Endothelial cell of umbilical vein (primary cell): ENCODE results near the gene ERBB4.

Source experiments
- EZH2 ChIP-seq: IDR thresholded peaks from 2 replicates; pipeline ENCODE4 v1.6.1; 2012; ENCODE audit warnings: borderline replicate concordance, low read depth, mild to moderate bottlenecking, moderate library complexity, low read length, inconsistent platforms; ENCODE audit not compliant: severe bottlenecking
- GATA2 ChIP-seq: IDR thresholded peaks from 2 replicates; pipeline ENCODE4 v1.7.0; 2011; ENCODE audit warnings: low read depth, mild to moderate bottlenecking, moderate library complexity, mixed read lengths, low read length; ENCODE audit not compliant: insufficient read length, insufficient read depth
- MYC ChIP-seq: IDR thresholded peaks from one replicate; pipeline ENCODE4 v1.6.1; 2011; ENCODE audit warnings: mild to moderate bottlenecking, low read depth, low read length
- POLR2A ChIP-seq: IDR thresholded peaks from 2 replicates; pipeline ENCODE4 v1.6.1; 2012; ENCODE audit warnings: low read depth, mild to moderate bottlenecking, control low read depth, low read length
- POLR2AphosphoS5 ChIP-seq: IDR thresholded peaks from 2 replicates; pipeline ENCODE4 v1.6.1; 2012; ENCODE audit warnings: low read depth, mild to moderate bottlenecking, control low read depth, low read length, moderate library complexity; ENCODE audit not compliant: insufficient read depth
- TF ChIP-seq, protein P1 (sequence below), 2 donors: IDR thresholded peaks; 1 replicate in 1 of 2; 2 replicates in 1 of 2; pipeline ENCODE4 v1.5.1; 2011; ENCODE audit warnings: low read length in 2 of 2, mild to moderate bottlenecking in 2 of 2, moderate library complexity in 2 of 2, control low read depth in 1 of 2, inconsistent platforms in 1 of 2, low read depth in 1 of 2; ENCODE audit not compliant: insufficient read depth in 1 of 2; ENCODE audit errors: extremely low read depth in 1 of 2
- TF ChIP-seq, protein P2 (sequence below): IDR thresholded peaks from 2 replicates; pipeline ENCODE4 v1.6.1; 2011; ENCODE audit not compliant: insufficient read depth, insufficient read length

DNA sequence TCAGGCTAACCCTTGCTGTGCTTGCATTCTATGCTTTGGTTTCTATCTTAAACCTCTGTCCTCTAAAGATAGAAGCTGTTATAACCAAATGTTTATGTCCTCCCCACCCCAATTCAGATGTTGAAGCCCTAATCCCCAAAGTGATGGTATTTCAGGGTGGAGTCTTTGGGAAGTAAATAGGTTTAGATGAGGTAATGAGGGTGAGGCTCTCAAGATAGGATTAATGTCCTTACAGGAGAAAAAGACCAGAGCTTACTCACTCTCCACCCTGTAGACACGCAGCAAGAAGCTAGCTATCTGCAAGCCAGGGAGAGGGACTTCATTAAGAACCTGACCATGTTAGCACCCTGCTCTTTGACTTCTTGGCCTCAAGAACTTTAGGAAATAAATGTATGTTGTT is 362.5 kb downstream of the ERBB4 start:
- TF ChIP-seq, protein P1, sequence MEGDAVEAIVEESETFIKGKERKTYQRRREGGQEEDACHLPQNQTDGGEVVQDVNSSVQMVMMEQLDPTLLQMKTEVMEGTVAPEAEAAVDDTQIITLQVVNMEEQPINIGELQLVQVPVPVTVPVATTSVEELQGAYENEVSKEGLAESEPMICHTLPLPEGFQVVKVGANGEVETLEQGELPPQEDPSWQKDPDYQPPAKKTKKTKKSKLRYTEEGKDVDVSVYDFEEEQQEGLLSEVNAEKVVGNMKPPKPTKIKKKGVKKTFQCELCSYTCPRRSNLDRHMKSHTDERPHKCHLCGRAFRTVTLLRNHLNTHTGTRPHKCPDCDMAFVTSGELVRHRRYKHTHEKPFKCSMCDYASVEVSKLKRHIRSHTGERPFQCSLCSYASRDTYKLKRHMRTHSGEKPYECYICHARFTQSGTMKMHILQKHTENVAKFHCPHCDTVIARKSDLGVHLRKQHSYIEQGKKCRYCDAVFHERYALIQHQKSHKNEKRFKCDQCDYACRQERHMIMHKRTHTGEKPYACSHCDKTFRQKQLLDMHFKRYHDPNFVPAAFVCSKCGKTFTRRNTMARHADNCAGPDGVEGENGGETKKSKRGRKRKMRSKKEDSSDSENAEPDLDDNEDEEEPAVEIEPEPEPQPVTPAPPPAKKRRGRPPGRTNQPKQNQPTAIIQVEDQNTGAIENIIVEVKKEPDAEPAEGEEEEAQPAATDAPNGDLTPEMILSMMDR (IDR thresholded peaks at IDR 0.05; ENCODE audit: extremely low read depth in 1 of 2, insufficient read depth in 1 of 2, low read depth in 1 of 2, low read length in 2 of 2): no peak
- TF ChIP-seq POLR2A: no peak
- TF ChIP-seq, protein P2, sequence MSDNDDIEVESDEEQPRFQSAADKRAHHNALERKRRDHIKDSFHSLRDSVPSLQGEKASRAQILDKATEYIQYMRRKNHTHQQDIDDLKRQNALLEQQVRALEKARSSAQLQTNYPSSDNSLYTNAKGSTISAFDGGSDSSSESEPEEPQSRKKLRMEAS: no peak
- no peak for TF ChIP-seq MYC
- TF ChIP-seq EZH2: no peak
- no peak for TF ChIP-seq GATA2
- TF ChIP-seq POLR2AphosphoS5: no peak
